Fibroblast of the aortic adventitia (primary cell): ENCODE data around the gene EMP1. TPM values are rescaled to one million over a fixed set of nuclear protein-coding genes. Genes with fewer than 3 reads are reported as not detected.

ENCODE experiments used
- DNase-seq: peaks from one replicate; pipeline ENCODE4 v3.0.0-alpha.2; 2010; ENCODE audit warnings: low read depth
- H3K4me3 ChIP-seq: 2 replicates; pipeline ENCODE4 v1.5.1; 2011; ENCODE audit warnings: low read depth, mild to moderate bottlenecking, control low read depth, low read length, moderate library complexity
- CTCF ChIP-seq: IDR thresholded peaks from 2 replicates; pipeline ENCODE4 v1.5.1; 2011; ENCODE audit warnings: mild to moderate bottlenecking, low read length, control low read depth, inconsistent platforms; ENCODE audit not compliant: insufficient read depth
- total RNA-seq: library from RNA; depleted of rRNA; stranded (reverse); fragments of >200 nt; gene quantifications from 2 replicates; pipeline ENCODE4 v1.2.3, GENCODE V29; 2012; ENCODE audit warnings: low replicate concordance

Gene EMP1
- total RNA-seq, 1 donor: 244 TPM

- no peak for TF ChIP-seq CTCF
- H3K4me3 ChIP-seq: no peak overlapping the region
- DNase-seq: no peak
Measured at GRCh38 chr12:13186302-13186701, 10.2 kb upstream of the EMP1 start.

- no peak overlapping the region for H3K4me3 ChIP-seq
- DNase-seq: peak; percentile 92
- no peak for TF ChIP-seq CTCF
Measured at GRCh38 chr12:13187399-13187798, 9.1 kb upstream of the EMP1 start.

GRCh38 chr12:13189264-13189663, 7.3 kb upstream of the EMP1 start:
- no peak for TF ChIP-seq CTCF
- H3K4me3 ChIP-seq: no peak overlapping the region
- DNase-seq: peak; percentile 57

GRCh38 chr12:13190275-13190674, 6.3 kb upstream of the EMP1 start:
- TF ChIP-seq CTCF: no peak
- no peak overlapping the region for H3K4me3 ChIP-seq
- DNase-seq: no peak

GRCh38 chr12:13192719-13193118, 3.8 kb upstream of the EMP1 start:
- TF ChIP-seq CTCF: no peak
- no peak for DNase-seq
- H3K4me3 ChIP-seq: no peak overlapping the region

- no peak overlapping the region for H3K4me3 ChIP-seq
- TF ChIP-seq CTCF: peak; percentile 4
- no peak for DNase-seq
Measured at GRCh38 chr12:13193505-13194231, 2.9 kb upstream of the EMP1 start.
